ENCODE data around the gene PLCD4. TPM values are rescaled to one million over a fixed set of nuclear protein-coding genes. Genes with fewer than 3 reads are reported as not detected.

PLCD4 gene
- total RNA-seq, 1 experiment from 2014 or later, result 0.42 TPM

DNA sequence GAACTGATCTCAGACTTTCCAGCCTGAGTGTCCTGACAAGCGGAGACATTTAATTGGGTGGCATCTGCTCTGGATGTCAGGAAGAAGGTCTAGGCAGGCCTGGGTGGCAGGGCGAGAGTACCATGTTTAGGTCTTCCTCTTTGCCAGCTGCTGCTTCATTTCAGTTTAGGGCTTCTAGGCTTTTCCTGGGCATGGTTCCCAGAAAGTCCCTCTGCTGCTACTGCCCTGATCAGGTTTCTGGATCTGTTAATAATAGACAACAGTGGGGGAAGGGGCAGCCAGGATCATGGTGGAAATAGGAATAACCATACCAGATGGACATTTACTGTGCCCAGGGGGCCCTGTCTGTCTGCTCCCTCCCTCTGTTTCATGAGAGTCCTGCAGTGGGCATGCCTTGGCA, 2.3 kb upstream of the PLCD4 start:
- Histone ChIP-seq H4K8ac (replicated peaks; ENCODE audit: insufficient read length, low read depth, low read length) (no peak overlapping the region), H3T11ph (ENCODE audit: low read length) (no peak overlapping the region), H2AFZ (ENCODE audit: low read length) (no peak overlapping the region), H3K4me2 (ENCODE audit: insufficient read depth, insufficient read length, low read length) (no peak overlapping the region), H3K14ac (ENCODE audit: insufficient read depth, low read length) (no peak overlapping the region), H2AK5ac (ENCODE audit: insufficient read length, low read length) (no peak overlapping the region), H3K4ac (ENCODE audit: low read depth, low read length) (no peak overlapping the region), H4K5ac (ENCODE audit: insufficient read length, low read depth, low read length) (no peak overlapping the region), H3K9me3 (ENCODE audit: control insufficient read depth, low read depth, low read length) (no peaks in the 10 kb centered on the region), H3K9ac (ENCODE audit: extremely low read depth, insufficient read length, low read length) (no peak overlapping the region), H3K4me1 (ENCODE audit: insufficient read depth, low read length) (no peaks in the 10 kb centered on the region), H3K27ac (ENCODE audit: insufficient read length, low read depth, low read length) (no peak overlapping the region), H4K20me1 (ENCODE audit: control insufficient read depth, insufficient read depth, insufficient read length) (no peaks in the 10 kb centered on the region), H3K79me1 (ENCODE audit: insufficient read depth, low read depth, low read length, poor library complexity, severe bottlenecking) (no peaks in the 10 kb centered on the region), H3K23me2 (ENCODE audit: insufficient read length, low read depth, low read length, poor library complexity, severe bottlenecking) (no peaks in the 10 kb centered on the region), H2BK120ac (ENCODE audit: low read depth, low read length, poor library complexity, severe bottlenecking) (no peak overlapping the region), H2BK20ac (ENCODE audit: low read depth, low read length, poor library complexity, severe bottlenecking) (no peak overlapping the region), H3K56ac (ENCODE audit: insufficient read length, low read depth, low read length) (no peak overlapping the region), H2BK12ac (ENCODE audit: insufficient read length, low read depth, low read length) (no peak overlapping the region), H3K79me2 (ENCODE audit: insufficient read depth, low read length) (no peaks in the 10 kb centered on the region), H3K18ac (ENCODE audit: insufficient read length, low read depth, low read length) (no peak overlapping the region), H3K23ac (ENCODE audit: insufficient read length, low read depth, low read length) (no peak overlapping the region), H2BK15ac (ENCODE audit: low read depth, low read length) (no peak overlapping the region), H2BK5ac (ENCODE audit: insufficient read length, low read length) (no peak overlapping the region), H3K27me3 (ENCODE audit: insufficient read depth, low read length) (no peaks in the 10 kb centered on the region), H4K91ac (ENCODE audit: insufficient read length, low read depth, low read length) (no peak overlapping the region)
- TF ChIP-seq, protein P1, sequence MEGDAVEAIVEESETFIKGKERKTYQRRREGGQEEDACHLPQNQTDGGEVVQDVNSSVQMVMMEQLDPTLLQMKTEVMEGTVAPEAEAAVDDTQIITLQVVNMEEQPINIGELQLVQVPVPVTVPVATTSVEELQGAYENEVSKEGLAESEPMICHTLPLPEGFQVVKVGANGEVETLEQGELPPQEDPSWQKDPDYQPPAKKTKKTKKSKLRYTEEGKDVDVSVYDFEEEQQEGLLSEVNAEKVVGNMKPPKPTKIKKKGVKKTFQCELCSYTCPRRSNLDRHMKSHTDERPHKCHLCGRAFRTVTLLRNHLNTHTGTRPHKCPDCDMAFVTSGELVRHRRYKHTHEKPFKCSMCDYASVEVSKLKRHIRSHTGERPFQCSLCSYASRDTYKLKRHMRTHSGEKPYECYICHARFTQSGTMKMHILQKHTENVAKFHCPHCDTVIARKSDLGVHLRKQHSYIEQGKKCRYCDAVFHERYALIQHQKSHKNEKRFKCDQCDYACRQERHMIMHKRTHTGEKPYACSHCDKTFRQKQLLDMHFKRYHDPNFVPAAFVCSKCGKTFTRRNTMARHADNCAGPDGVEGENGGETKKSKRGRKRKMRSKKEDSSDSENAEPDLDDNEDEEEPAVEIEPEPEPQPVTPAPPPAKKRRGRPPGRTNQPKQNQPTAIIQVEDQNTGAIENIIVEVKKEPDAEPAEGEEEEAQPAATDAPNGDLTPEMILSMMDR (conservative IDR thresholded peaks at IDR 0.05), result no peak
- no CpG with 5 or more reads among the region's 2 CpGs for WGBS (ENCODE audit: extremely low coverage, insufficient read length, low lambda C conversion rate)
- no peak for DNase-seq
- Mint-ChIP-seq H3K4me1 (peaks cover 10 to 13% of the 10 kb centered on the region in 2 experiments), H3K27me3 (ENCODE audit: low read depth) (no peaks in the 10 kb centered on the region; the same call in 1 of the 2 replicates), H3K4me3 (no peak overlapping the region), H3K9me3 (no peaks in the 10 kb centered on the region), H3K36me3 (ENCODE audit: insufficient read depth in 1 of 3, low read depth in 3 of 3) (no peaks in the 10 kb centered on the region; a peak in 1 of 7 replicates), H3K27ac (peak overlapping the region in 1 of 3 experiments; percentile 64; a peak in 1 of 7 replicates)
